Mesenchymal stem cell (in vitro differentiated cells and primary cell): ENCODE results near the gene DAND5. TPM values are rescaled to one million over a fixed set of nuclear protein-coding genes. Genes with fewer than 3 reads are reported as not detected.

Experiments
- DNase-seq: peaks from one replicate; pipeline ENCODE4 v3.0.0-alpha.2; 2013
- H2AFZ ChIP-seq: one replicate; pipeline ENCODE4 v1.6.1; 2013; ENCODE audit warnings: low read depth, mild to moderate bottlenecking, control low read depth, inconsistent platforms, low read length, moderate library complexity
- H2AK5ac ChIP-seq: 2 replicates; pipeline ENCODE4 v1.6.1; 2013; ENCODE audit warnings: low read length, moderate library complexity, mild to moderate bottlenecking, inconsistent platforms; ENCODE audit not compliant: severe bottlenecking
- H2BK120ac ChIP-seq: one replicate; pipeline ENCODE4 v1.6.1; 2013; ENCODE audit warnings: low read depth, mild to moderate bottlenecking, inconsistent platforms, low read length, moderate library complexity
- H2BK12ac ChIP-seq, 2 experiments: one replicate each; pipeline ENCODE4 v1.6.1; 2013; ENCODE audit warnings: inconsistent platforms in 2 of 2, low read length in 2 of 2, mild to moderate bottlenecking in 2 of 2, moderate library complexity in 2 of 2, control low read depth in 1 of 2
- H2BK15ac ChIP-seq: one replicate; pipeline ENCODE4 v1.6.1; 2013; ENCODE audit warnings: mild to moderate bottlenecking, low read depth, inconsistent platforms; ENCODE audit not compliant: poor library complexity, severe bottlenecking
- H2BK5ac ChIP-seq: 2 replicates; pipeline ENCODE4 v1.6.1; 2013; ENCODE audit warnings: low read depth, mild to moderate bottlenecking, low read length, control low read depth, inconsistent platforms; ENCODE audit not compliant: poor library complexity, severe bottlenecking
- H3K14ac ChIP-seq, 2 experiments: one replicate each; pipeline ENCODE4 v1.6.1; 2013; ENCODE audit warnings: inconsistent platforms in 2 of 2, low read length in 2 of 2, control low read depth in 1 of 2, mild to moderate bottlenecking in 1 of 2, moderate library complexity in 1 of 2
- H3K18ac ChIP-seq, 2 experiments: one replicate each; pipeline ENCODE4 v1.6.1; 2013; ENCODE audit warnings: inconsistent platforms in 2 of 2, low read length in 2 of 2, control low read depth in 1 of 2, low read depth in 1 of 2, mild to moderate bottlenecking in 1 of 2
- H3K23ac ChIP-seq, 2 experiments: one replicate each; pipeline ENCODE4 v1.6.1; 2013; ENCODE audit warnings: inconsistent platforms in 2 of 2, low read length in 2 of 2, mild to moderate bottlenecking in 2 of 2, moderate library complexity in 2 of 2, control low read depth in 1 of 2
- H3K27ac ChIP-seq: 2 replicates; pipeline ENCODE4 v1.5.1; 2013; ENCODE audit warnings: mild to moderate bottlenecking, moderate library complexity, low read length, control low read depth, inconsistent platforms; ENCODE audit not compliant: poor library complexity, severe bottlenecking
- H3K27me3 ChIP-seq, 2 experiments: 2 replicates each; pipeline versions ENCODE4 v1.6.1 to v1.7.0; 2013; ENCODE audit warnings: low read length in 2 of 2, mild to moderate bottlenecking in 2 of 2, moderate library complexity in 2 of 2, control low read depth in 1 of 2, inconsistent platforms in 1 of 2; ENCODE audit not compliant: control insufficient read depth in 1 of 2, insufficient read depth in 1 of 2
- H3K36me3 ChIP-seq, 2 experiments: 2 replicates each; pipeline versions ENCODE4 v1.6.1 to v1.7.0; 2013; ENCODE audit warnings: low read length in 2 of 2, control low read depth in 1 of 2, inconsistent platforms in 1 of 2, low read depth in 1 of 2, mild to moderate bottlenecking in 1 of 2; ENCODE audit not compliant: insufficient read depth in 2 of 2, control insufficient read depth in 1 of 2
- H3K4ac ChIP-seq, 2 experiments: one replicate each; pipeline ENCODE4 v1.6.1; 2013; ENCODE audit warnings: inconsistent platforms in 2 of 2, low read length in 2 of 2, mild to moderate bottlenecking in 2 of 2, moderate library complexity in 2 of 2, control low read depth in 1 of 2, low read depth in 1 of 2
- H3K4me1 ChIP-seq: 2 replicates; pipeline ENCODE4 v1.6.1; 2013; ENCODE audit warnings: low read depth, low read length, control low read depth; ENCODE audit not compliant: control insufficient read depth, insufficient read depth
- H3K4me2 ChIP-seq: 2 replicates; pipeline ENCODE4 v1.6.1; 2013; ENCODE audit warnings: low read length, mild to moderate bottlenecking, inconsistent platforms; ENCODE audit not compliant: poor library complexity, severe bottlenecking
- H3K4me3 ChIP-seq, 2 experiments: 2 replicates each; pipeline versions ENCODE4 v1.5.1 to v1.7.0; 2013; ENCODE audit warnings: low read length in 2 of 2, mild to moderate bottlenecking in 2 of 2, control low read depth in 1 of 2, low read depth in 1 of 2; ENCODE audit not compliant: insufficient read depth in 1 of 2
- H3K79me1 ChIP-seq: replicated peaks from 2 replicates; pipeline ENCODE4 v1.6.1; 2013; ENCODE audit warnings: mild to moderate bottlenecking, control low read depth, low read length, inconsistent platforms; ENCODE audit not compliant: poor library complexity, severe bottlenecking
- H3K9ac ChIP-seq: 2 replicates; pipeline ENCODE4 v1.7.0; 2013; ENCODE audit warnings: mild to moderate bottlenecking, low read length, moderate library complexity
- H3K9me3 ChIP-seq: 2 replicates; pipeline ENCODE4 v1.7.0; 2013; ENCODE audit warnings: mild to moderate bottlenecking, low read length; ENCODE audit not compliant: control insufficient read depth
- H4K8ac ChIP-seq: one replicate; pipeline ENCODE4 v1.6.1; 2013; ENCODE audit warnings: inconsistent platforms, mild to moderate bottlenecking, low read length, moderate library complexity
- H4K91ac ChIP-seq: one replicate; pipeline ENCODE4 v1.6.1; 2013; ENCODE audit warnings: mild to moderate bottlenecking, low read length, inconsistent platforms
- WGBS: methylation state at CpG from one replicate; pipeline ENCODE4 v1.1.7; 2013; ENCODE audit warnings: mixed read lengths; 5-methylcytosine and 5-hydroxymethylcytosine counted together
- polyA plus RNA-seq, 2 experiments: library from polyadenylated mRNA; stranded (reverse); fragments of 200-250 nt; gene quantifications; one replicate each; pipeline ENCODE4 v1.2.3, GENCODE V29; 2013

Gene DAND5, protein sequence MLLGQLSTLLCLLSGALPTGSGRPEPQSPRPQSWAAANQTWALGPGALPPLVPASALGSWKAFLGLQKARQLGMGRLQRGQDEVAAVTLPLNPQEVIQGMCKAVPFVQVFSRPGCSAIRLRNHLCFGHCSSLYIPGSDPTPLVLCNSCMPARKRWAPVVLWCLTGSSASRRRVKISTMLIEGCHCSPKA
- polyA plus RNA-seq (2013, experiment 1 of 2), result 0.01 TPM
- not detected for polyA plus RNA-seq (2013, experiment 2 of 2)

- Histone ChIP-seq H2AK5ac (no peak within 1 kb of the TSS), H3K27ac (no peak within 1 kb of the TSS), H4K8ac (no peak within 1 kb of the TSS), H2AFZ (no peak within 1 kb of the TSS), H2BK5ac (no peak within 1 kb of the TSS), H3K36me3 (no peaks in the 10 kb centered on the region), H3K4me1 (peaks cover 11% of the 10 kb centered on the region), H2BK15ac (peak within 1 kb of the TSS; percentile 13), H3K9ac (no peak within 1 kb of the TSS), H3K4me2 (no peak within 1 kb of the TSS), H4K91ac (peak within 1 kb of the TSS; percentile 47), H3K79me1 (no peaks in the 10 kb centered on the region), H3K23ac (no peak within 1 kb of the TSS), H3K4ac (no peak within 1 kb of the TSS), H3K18ac (no peak within 1 kb of the TSS), H3K9me3 (no peaks in the 10 kb centered on the region), H3K14ac (no peak within 1 kb of the TSS), H2BK12ac (no peak within 1 kb of the TSS), H2BK120ac (no peak within 1 kb of the TSS), H3K4me3 (no peak within 1 kb of the TSS), H3K27me3 (no peaks in the 10 kb centered on the region)
- DNase-seq, result no peak
- 69% methylated on average over 14 of the region's 14 CpGs for WGBS
These were observed at the start of gene DAND5 for GRCh38 chr19:12969292-12969988. Gene DAND5 (plus strand): TSS chr19:12969576. CDS start chr19:12969661, 85 bp downstream.

DNA sequence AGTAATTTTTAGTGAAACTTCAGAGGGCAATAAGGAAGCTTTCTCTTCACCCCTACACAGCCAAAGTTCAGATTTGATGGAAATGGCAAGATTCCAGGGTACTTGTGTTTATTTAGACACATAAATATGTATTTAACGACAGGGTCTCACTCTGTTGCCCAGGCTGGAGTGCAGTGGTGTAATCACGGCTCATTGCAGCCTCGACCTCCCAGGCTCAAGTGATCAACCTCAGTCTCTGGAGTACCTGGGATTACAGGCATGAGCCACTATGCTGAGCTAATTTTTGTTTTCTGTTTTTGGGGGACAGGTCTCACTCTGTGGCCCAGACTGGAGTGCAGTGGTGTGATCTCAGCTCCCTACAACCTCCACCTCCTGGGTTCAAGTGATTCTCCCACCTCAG lies 48.3 kb upstream of the DAND5 start:
- H3K14ac ChIP-seq, result no peak overlapping the region
- H2BK15ac ChIP-seq, result no peak overlapping the region
- no peak overlapping the region for H4K8ac ChIP-seq
- no peak overlapping the region for H2BK12ac ChIP-seq
- H3K18ac ChIP-seq, result no peak overlapping the region
- peaks cover 3% of the 10 kb centered on the region for H3K4me1 ChIP-seq
- H3K23ac ChIP-seq, result no peak overlapping the region
- peaks cover 33 to 43% of the 10 kb centered on the region in 2 experiments for H3K36me3 ChIP-seq
- no peak overlapping the region for H2AFZ ChIP-seq
- no peaks in the 10 kb centered on the region for H3K27me3 ChIP-seq
- peaks cover 8% of the 10 kb centered on the region for H3K79me1 ChIP-seq
- no peak for DNase-seq
- H2AK5ac ChIP-seq, result no peak overlapping the region
- H2BK5ac ChIP-seq, result no peak overlapping the region
- no peak overlapping the region for H4K91ac ChIP-seq
- H3K4me3 ChIP-seq, result no peak overlapping the region
- no peak overlapping the region for H3K27ac ChIP-seq
- WGBS, result 84% methylated on average over 3 of the region's 3 CpGs
- no peak overlapping the region for H2BK120ac ChIP-seq
- no peak overlapping the region for H3K4ac ChIP-seq
- no peaks in the 10 kb centered on the region for H3K9me3 ChIP-seq
- H3K9ac ChIP-seq, result no peak overlapping the region
- no peak overlapping the region for H3K4me2 ChIP-seq

DNA sequence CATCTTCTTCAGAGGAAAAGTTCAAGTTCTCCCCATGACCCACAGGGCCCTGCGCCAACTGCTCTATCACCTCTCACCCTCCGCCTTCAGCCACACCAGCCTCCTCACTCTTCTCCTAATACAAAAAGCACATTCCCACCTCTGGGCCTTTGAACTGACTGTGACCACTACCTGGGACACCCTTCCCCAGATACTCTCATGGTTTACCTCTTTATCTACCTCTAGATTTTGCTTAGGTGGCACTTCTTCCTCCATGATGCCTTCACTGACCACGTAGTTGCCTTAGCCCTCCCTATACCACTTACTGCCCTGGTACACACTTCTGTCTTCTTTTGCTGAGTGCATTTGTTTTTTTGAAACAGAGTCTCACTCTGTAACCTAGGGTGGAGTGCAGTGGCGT lies 46.4 kb upstream of the DAND5 start:
- no peak overlapping the region for H2AK5ac ChIP-seq
- H3K36me3 ChIP-seq, result peaks cover 46 to 59% of the 10 kb centered on the region in 2 experiments
- H3K27ac ChIP-seq, result no peak overlapping the region
- H3K9ac ChIP-seq, result no peak overlapping the region
- no peak overlapping the region for H3K4me2 ChIP-seq
- H2AFZ ChIP-seq, result no peak overlapping the region
- no peak overlapping the region for H3K23ac ChIP-seq
- H3K4me1 ChIP-seq, result peaks cover 3% of the 10 kb centered on the region
- H3K4ac ChIP-seq, result no peak overlapping the region
- peaks cover 11% of the 10 kb centered on the region for H3K79me1 ChIP-seq
- H2BK12ac ChIP-seq, result no peak overlapping the region
- H3K18ac ChIP-seq, result no peak overlapping the region
- H3K4me3 ChIP-seq, result no peak overlapping the region
- H2BK120ac ChIP-seq, result no peak overlapping the region
- WGBS, result over 99% methylated on average over 4 of the region's 4 CpGs
- no peak overlapping the region for H2BK15ac ChIP-seq
- no peak overlapping the region for H2BK5ac ChIP-seq
- H4K91ac ChIP-seq, result no peak overlapping the region
- H3K14ac ChIP-seq, result no peak overlapping the region
- H4K8ac ChIP-seq, result no peak overlapping the region
- DNase-seq, result no peak
- H3K9me3 ChIP-seq, result no peaks in the 10 kb centered on the region
- H3K27me3 ChIP-seq, result no peaks in the 10 kb centered on the region

DNA sequence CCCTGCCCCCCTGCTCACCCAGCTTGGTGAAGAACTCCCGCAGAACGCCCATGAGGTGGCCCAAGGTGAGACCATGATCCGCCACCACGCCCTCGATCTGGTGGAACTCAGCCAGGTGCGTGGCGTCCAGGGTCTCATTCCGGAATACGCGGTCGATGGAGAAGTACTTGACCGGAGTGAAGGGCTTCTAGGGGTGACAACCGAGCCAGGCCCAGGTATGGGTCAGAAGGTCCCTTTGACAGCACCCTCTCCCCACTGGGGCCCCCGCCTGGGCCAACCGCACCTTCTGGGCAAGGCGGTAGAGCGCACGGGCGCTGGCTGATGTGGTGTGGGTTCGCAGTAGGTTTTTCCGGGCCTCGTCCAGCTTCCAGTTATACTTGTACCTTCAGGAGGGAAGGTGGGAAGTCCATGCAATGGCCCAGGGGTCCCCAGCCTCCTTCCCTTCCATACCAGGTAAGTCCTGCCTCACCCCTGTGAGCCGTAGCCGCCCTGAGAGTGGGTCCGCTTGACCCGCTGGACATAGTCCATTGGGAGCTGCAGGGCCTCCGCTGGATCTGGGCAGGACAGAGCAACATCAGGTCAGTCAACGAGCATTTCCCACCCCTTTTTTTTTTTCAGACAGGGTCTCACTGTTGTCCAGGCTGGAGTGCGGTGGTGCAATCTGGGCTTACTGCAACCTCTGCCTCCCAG lies 44.6 kb upstream of the DAND5 start:
- no peak for DNase-seq
- Histone ChIP-seq H3K4me2 (no peak overlapping the region), H3K9me3 (no peaks in the 10 kb centered on the region), H3K27ac (no peak overlapping the region), H3K14ac (no peak overlapping the region), H3K4ac (no peak overlapping the region), H2AFZ (no peak overlapping the region), H2BK12ac (no peak overlapping the region), H3K79me1 (peaks cover 23% of the 10 kb centered on the region), H3K18ac (no peak overlapping the region), H2BK15ac (no peak overlapping the region), H3K27me3 (no peaks in the 10 kb centered on the region), H2AK5ac (no peak overlapping the region), H3K4me1 (no peaks in the 10 kb centered on the region), H3K36me3 (peaks cover 63 to 74% of the 10 kb centered on the region in 2 experiments), H4K91ac (no peak overlapping the region), H2BK120ac (no peak overlapping the region), H2BK5ac (no peak overlapping the region), H3K4me3 (no peak overlapping the region), H3K23ac (no peak overlapping the region), H4K8ac (peak overlapping the region; percentile 17), H3K9ac (no peak overlapping the region)
- 99% methylated on average over 29 of the region's 29 CpGs for WGBS
